Measurements from ENCODE around the gene MAGI2.
"Not testable (repeated sequence)": the region's sequence is repeated elsewhere in the genome, so short reads cannot be mapped to it uniquely, and the experiment has no call there.

The MAGI2 gene

DNA sequence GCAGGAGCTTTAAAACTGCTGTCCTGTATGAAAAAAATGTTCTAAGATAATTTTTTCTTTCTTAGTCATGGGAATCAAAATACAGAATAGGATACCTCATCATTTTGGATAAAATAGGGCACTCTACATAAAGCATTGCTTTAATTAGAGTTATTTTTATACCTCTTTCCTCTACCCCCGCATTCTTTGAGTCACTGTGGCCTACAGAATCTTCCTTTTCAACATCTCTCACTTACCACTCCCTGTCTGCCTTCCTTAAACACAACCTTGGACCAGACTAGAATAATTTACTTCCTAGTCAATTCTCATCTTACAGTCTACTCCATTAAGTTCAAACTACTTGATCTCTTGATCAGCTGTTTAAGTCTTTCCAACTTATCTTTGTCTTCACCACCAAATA lies 1192.6 kb downstream of the MAGI2 start:
- peak; percentile 59 for DNase-seq

GRCh38 chr7:78254726-78255055 lies 1198.8 kb downstream of the MAGI2 start:
- no peak for DNase-seq

DNA sequence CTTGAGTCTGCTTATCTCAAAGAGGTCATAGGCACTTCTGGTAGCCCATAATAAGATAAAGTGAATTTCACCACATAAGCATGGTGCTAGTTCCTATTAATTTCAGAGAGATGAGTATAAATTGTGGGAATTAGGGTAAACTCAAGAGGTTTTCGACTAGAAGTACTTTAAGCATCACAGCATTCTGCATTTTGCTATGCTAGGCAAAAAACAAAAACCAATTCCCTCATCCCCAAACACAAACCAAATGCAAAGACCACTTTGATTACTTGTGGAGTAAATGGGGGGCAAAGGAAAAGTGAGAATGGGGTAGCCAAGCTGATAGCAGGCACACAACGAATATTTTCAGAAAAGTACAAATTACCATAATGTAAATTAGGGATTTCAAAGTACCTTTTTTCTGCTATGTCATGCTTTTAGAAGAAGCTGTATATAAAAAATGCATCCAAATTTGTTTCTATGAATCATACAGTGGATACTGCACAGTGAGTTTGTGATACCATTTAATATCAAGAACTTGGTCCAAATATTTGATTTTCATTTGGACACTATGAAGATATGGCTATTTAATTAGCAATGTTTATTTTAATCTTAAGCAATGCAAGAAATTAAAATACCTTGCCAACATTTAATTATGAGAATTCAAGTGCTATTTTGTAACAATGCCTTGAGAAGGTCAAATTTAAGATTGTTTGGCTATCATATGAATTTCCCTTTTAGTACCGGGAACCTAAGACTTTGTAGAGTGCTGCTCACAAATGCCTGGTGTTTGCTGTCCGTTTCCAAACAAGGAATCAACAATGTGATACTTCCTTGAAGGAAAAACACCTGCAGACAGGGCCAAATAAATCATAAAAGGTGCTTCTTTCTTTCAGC lies 1199.4 kb downstream of the MAGI2 start:
- no peak for DNase-seq

DNA sequence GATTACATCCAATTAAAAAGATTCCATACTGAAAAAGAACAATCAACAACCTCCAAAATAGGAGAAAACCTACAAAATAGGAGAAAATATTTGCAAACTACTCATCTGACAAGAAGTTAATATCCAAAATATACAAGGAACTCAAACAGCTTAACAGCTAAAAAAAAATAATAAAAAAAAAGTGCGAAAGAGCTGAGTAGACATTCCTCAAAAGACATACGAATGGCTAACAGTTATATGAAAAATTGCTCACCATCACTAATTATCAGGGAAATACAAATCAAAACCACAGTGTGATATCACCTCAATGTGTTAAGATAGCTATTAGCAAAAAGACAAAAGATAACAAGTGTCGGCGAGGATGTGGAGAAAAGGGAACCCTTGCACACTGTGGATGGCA lies 1204.6 kb downstream of the MAGI2 start:
- no peak for DNase-seq

DNA sequence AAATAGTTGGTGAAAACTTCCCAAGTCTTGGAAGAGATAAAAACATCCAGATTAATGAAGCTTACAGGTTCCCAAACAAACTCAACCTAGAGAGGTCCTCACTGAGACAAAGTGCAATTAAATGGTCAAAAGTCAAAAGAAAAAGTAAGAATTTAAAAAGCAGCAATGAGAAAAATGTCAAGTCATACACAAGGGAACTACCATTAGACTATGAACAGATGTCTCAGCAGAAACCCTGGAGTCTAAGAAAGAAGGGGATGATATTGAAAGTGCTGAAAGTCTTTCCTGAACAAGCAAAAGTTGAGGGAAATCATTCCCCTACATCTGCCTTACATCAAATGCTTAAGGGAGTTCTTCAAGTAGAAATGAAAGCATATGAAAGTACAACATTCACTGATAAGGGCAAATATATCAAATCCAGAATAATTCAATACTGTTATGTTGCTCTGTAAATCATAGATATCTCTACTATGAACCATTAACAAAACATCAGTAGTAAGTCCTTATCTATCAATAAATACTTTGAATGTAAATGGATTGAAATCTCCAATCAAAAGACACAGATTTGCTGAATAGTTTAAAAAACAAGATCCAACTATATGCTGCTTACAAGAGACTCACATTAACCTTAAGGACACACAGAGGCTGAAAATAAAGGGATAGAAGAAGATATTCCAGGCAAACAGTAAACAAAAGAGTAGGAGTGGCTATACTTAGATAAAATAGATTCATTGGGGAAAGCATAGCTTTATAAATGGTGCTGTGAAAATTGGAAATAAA lies 1205.4 kb downstream of the MAGI2 start:
- DNase-seq: no peak

DNA sequence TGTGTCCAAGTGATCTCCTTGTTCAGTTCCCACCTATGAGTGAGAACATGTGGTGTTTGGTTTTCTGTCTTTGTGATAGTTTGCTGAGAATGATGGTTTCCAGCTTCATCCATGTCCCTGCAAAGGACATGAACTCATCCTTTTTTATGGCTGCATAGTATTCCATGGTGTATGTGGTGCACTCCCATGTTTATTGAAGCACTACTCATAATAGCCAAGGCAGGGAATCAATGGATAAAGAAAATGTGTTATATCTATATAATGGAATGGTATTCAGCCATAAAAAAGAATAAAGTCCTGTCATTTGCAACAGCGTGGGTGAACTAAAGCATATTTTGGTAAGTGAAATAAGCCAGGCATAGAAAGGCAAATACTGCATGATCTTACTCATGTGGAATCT lies 1213.3 kb downstream of the MAGI2 start:
- not testable (repeated sequence) for DNase-seq

DNA sequence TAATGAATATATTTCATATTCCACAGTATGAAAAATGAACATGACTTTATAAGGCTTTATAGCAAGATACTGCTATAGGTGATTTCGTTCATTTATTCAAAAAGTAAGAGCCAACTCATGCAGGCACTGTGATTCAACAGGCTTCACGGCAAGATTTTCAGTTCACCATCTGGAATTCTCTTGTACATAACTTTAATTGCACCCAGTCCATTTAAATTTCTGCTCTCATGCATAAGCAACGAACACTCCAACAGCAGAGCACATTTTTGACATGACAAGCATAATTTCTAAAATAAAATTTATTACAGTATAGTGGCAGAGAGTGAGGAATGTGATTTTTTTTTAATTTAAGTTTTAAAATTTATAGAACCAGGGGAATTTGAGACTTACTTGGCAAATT lies 1218.8 kb downstream of the MAGI2 start:
- peak; percentile 35 for DNase-seq

DNA sequence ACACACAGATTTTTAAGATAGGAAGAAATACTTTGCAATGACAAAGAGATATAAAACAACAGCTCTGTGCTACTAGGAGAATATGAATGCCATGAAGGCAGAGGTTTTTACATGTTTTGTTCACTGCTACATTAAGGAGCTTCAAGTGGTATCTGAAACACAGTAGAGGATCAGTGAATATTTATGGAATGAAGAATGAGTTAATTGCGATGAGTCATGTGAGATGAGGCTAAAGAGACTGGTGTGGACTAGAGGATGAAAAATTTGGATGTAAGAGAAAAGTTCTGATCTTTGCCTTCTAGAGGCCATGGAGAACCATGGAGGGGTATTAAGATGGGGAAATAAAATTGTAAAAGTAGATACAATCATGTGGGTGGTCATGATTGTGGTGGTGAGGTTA lies 1220.7 kb downstream of the MAGI2 start:
- DNase-seq: peak; percentile 64

DNA sequence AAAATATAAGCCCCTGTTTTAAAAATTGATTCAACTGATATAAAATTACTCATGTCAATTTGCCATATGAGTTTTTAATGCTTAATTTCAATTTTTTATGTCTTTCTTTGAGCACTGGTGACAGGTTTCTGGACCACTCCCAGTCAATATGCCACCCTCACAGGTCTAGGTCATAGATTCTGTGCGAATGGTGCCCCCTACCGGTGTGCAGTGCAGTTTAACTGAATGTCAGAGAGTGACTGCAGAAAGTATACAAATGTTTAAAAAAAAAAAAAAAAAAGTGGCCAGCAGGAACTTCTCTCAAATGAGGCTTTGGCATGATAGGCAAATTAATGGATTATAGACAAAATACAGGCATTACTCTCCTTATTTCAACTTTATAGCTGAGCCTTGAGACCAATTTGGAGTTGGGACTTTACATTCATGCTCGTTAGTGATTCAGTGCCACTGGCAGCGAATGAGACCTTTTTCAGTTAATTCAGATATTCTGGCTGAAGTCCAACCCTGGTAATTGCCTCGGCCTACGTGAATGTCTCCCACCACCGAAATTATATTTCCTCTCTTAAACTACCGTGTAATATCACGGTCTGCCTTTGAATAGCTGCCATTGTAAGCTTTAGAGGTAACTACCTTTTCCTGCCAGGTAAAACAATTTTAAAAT lies 1227.3 kb downstream of the MAGI2 start:
- DNase-seq: peak; percentile 42

DNA sequence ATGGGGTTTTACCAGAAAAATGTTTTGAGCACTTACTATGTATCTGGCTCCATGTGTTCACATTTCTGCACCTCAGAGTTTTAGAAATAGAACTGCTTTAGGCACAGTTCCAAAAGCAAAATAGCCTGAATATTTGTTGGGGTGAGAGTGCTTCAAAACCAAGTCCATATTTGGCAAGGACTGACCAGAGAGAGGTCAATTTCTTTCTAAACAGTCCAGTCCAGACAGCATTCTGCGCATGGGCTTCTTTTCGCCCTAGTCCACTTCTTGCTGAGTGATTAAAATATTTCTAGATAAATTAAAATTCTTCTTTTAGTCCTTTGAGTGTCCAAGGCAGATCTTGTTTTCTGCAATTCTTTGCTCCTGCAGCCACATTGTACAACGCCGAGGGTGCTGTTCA lies 1227.9 kb downstream of the MAGI2 start:
- DNase-seq: no peak

DNA sequence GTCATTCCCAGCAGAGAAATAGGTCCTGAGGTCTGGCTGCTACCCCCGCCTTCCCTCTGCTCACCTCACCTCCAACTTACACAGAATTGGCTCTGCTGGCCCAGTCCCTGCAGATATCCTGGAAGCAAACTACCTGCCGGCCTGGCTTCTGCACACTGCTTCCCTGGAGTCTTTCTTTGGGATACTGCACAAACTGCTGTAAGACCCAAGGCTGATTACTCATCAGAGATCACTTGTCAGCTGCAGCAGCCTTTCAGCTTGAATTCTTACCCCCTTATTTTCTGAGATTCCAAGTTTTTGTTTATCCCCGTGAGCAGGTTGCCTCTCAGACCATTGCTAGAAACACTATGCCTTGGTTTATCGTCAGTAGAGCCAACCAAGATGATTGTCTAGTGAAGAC lies 1228.5 kb downstream of the MAGI2 start:
- no peak for DNase-seq

- no peak for DNase-seq
Measured at GRCh38 chr7:78223598-78223997, 1229.9 kb downstream of the MAGI2 start.

GRCh38 chr7:78222001-78222751 lies 1231.3 kb downstream of the MAGI2 start:
- DNase-seq: peak; percentile 80

DNA sequence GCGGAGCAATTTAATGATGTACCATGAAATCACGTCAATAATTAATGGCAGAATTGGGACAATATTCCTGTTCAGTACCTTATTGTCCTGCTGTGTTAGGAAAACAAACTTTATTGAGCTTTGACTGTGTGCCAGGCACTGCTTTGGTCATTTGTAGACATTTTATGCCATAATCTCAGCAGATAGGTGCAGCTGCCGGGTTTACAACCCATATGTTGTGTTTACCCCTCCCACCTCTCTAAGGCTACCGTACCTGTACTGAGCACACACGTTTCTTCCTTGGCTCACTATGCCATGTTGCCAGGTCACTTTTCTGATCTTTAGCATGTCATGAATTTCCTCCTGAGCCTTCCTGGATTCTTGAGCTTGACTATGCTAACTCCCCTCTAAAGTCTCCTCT lies 1232.7 kb downstream of the MAGI2 start:
- DNase-seq: no peak

DNA sequence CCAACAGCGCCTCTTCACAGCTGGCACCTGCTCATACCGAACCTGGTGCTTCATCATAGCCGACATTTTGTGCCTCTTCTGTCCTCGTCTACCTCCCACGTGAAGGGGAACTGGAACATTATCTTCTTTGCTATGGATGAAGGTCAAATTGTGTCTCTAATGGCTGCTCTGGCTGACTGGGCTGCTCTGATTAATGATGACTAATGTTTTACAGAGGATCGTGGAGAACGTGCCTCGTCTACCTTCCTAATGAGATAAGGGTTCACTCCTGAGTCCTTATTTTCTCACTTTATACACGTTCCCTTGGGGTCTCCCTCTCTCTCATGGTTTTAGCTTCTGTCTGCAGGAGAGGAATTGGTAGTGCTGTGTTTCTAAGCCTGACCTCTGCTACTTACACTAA lies 1234.6 kb downstream of the MAGI2 start:
- peak; percentile 31 for DNase-seq

GRCh38 chr7:78218051-78218450 lies 1235.4 kb downstream of the MAGI2 start:
- peak; percentile 93 for DNase-seq

GRCh38 chr7:78215199-78215598 lies 1238.3 kb downstream of the MAGI2 start:
- DNase-seq: no peak

- no peak for DNase-seq
Measured at GRCh38 chr7:78213402-78213801, 1240.1 kb downstream of the MAGI2 start.

GRCh38 chr7:78212476-78213060 lies 1240.9 kb downstream of the MAGI2 start:
- DNase-seq: no peak

GRCh38 chr7:78207269-78207668 lies 1246.2 kb downstream of the MAGI2 start:
- DNase-seq: no peak

DNA sequence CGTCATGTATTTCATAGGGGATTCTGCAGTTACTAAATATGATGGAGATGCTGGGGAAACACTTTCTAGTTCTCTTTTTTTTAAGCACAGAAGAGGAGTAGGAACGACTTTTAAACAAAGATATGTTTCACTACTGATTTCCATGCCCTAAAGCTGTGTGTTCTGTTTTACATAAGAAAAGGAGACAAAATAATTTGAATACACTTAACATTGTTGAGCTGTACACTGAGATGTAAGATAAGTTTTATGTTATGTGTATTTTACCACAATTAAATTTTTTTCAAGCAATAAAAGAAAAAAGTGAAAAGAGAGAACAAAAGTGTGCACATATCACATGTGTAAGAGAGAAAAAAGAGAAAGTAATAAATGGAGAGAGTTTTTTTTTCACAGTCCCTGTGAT lies 1246.7 kb downstream of the MAGI2 start:
- no peak for DNase-seq

- no peak for DNase-seq
Measured at GRCh38 chr7:78203042-78203720, 1250.3 kb downstream of the MAGI2 start.
